ENCODE results near the gene IFI27L1.

The IFI27L1 gene

GRCh38 chr14:94099006-94099405 lies 17.9 kb downstream of the IFI27L1 start:
- H3K27ac ChIP-seq = no peak overlapping the region
- TF ChIP-seq ZFX (IDR thresholded peaks at IDR 0.05; ENCODE audit: borderline replicate concordance) = no peak
- no peak for TF ChIP-seq CTCF (IDR thresholded peaks at IDR 0.05)

GRCh38 chr14:94100847-94101246 lies 19.7 kb downstream of the IFI27L1 start:
- no peak overlapping the region for H3K27ac ChIP-seq
- no peak for TF ChIP-seq ZFX (IDR thresholded peaks at IDR 0.05; ENCODE audit: borderline replicate concordance)
- TF ChIP-seq CTCF (IDR thresholded peaks at IDR 0.05) = no peak

- no peak for TF ChIP-seq CTCF (IDR thresholded peaks at IDR 0.05)
- TF ChIP-seq ZFX (IDR thresholded peaks at IDR 0.05; ENCODE audit: borderline replicate concordance) = no peak
- H3K27ac ChIP-seq = no peak overlapping the region
Observed at GRCh38 chr14:94101748-94102147, 20.6 kb downstream of the IFI27L1 start.

GRCh38 chr14:94102768-94103482 lies 21.8 kb downstream of the IFI27L1 start:
- no peak overlapping the region for H3K27ac ChIP-seq
- TF ChIP-seq ZFX (IDR thresholded peaks at IDR 0.05; ENCODE audit: borderline replicate concordance) = no peak
- no peak for TF ChIP-seq CTCF (IDR thresholded peaks at IDR 0.05)

GRCh38 chr14:94103554-94104150 lies 22.5 kb downstream of the IFI27L1 start:
- no peak overlapping the region for H3K27ac ChIP-seq
- TF ChIP-seq ZFX (IDR thresholded peaks at IDR 0.05; ENCODE audit: borderline replicate concordance) = no peak
- no peak for TF ChIP-seq CTCF (IDR thresholded peaks at IDR 0.05)

- no peak overlapping the region for H3K27ac ChIP-seq
- TF ChIP-seq ZFX (IDR thresholded peaks at IDR 0.05; ENCODE audit: borderline replicate concordance) = no peak
- no peak for TF ChIP-seq CTCF (IDR thresholded peaks at IDR 0.05)
Observed at GRCh38 chr14:94104731-94105130, 23.6 kb downstream of the IFI27L1 start.

- H3K27ac ChIP-seq = no peak overlapping the region
- TF ChIP-seq ZFX (IDR thresholded peaks at IDR 0.05; ENCODE audit: borderline replicate concordance) = no peak
- TF ChIP-seq CTCF (IDR thresholded peaks at IDR 0.05) = no peak
Observed at GRCh38 chr14:94109915-94110250, 28.8 kb downstream of the IFI27L1 start.
